GM12878 (cell line): ENCODE data around the gene ENOX2. TPM values are rescaled to one million over a fixed set of nuclear protein-coding genes. Genes with fewer than 3 reads are reported as not detected.

ENCODE experiments used
- ATAC-seq: fragments of 200-7000 bp; cut with Tn5 transposase; 3 replicates; pipeline ENCODE4 v1.9.1; 2020; ENCODE audit warnings: mild to moderate bottlenecking, moderate library complexity
- BruUV-seq: library from RNA; stranded (reverse); fragments of 400-500 nt; replicated peaks from 2 replicates; lab custom pipeline; 2021; lab: Mats Ljungman, UMichigan
- CTCF ChIA-PET: fragments of 300-600 bp; sonication (Branson Sonifier 250); formaldehyde crosslinking; extraction: SDS; loops from one replicate; lab custom pipeline; 2021; ENCODE audit warnings: inconsistent platforms; lab: Yijun Ruan, JAX
- POLR2A ChIA-PET: fragments of 350-600 bp; formaldehyde crosslinking; extraction: SDS; loops from one replicate; lab custom pipeline; 2021; ENCODE audit warnings: inconsistent platforms; lab: Charles Lee
- RAD21 ChIA-PET: fragments of 300-600 bp; sonication (Branson Sonifier 250); formaldehyde crosslinking; loops from one replicate; lab custom pipeline; 2023; ENCODE audit warnings: antibody characterized with exemption; ENCODE audit not compliant: unreplicated experiment; lab: Charles Lee
- SMC1A ChIA-PET: fragments of 300-600 bp; sonication (Branson Sonifier 250); formaldehyde crosslinking; loops from one replicate; lab custom pipeline; 2023; ENCODE audit not compliant: unreplicated experiment, uncharacterized antibody; lab: Charles Lee
- DNase-seq: peaks from one replicate; pipeline ENCODE4 v3.0.0-alpha.2; 2011; ENCODE audit warnings: low read depth, low spot score
- FAIRE-seq: peaks from 3 replicates; lab custom pipeline; 2011; peaks lifted over from hg19 to GRCh38; lab: Jason Lieb, UNC
- H2AFZ ChIP-seq: 2 replicates; pipeline ENCODE4 v1.6.0; 2011; ENCODE audit warnings: low read depth, low read length, control low read depth; ENCODE audit not compliant: control insufficient read depth
- H3K27ac ChIP-seq: 2 replicates; pipeline ENCODE4 v1.5.1; 2011; ENCODE audit warnings: control low read depth; ENCODE audit not compliant: control insufficient read depth, insufficient read depth
- H3K27me3 ChIP-seq, 2 experiments: replicated peaks in 1 of 2; 2 replicates each; pipeline versions ENCODE4 v1.6.0 to v1.6.1; 2011; ENCODE audit warnings: low read length in 1 of 2; ENCODE audit not compliant: control insufficient read depth in 2 of 2, insufficient read depth in 2 of 2
- H3K36me3 ChIP-seq, 2 experiments: 2 replicates each; pipeline ENCODE4 v1.5.1; 2011; ENCODE audit warnings: low read length in 1 of 2; ENCODE audit not compliant: control insufficient read depth in 2 of 2, insufficient read depth in 2 of 2
- H3K4me1 ChIP-seq: 2 replicates; pipeline ENCODE4 v1.6.1; 2011; ENCODE audit warnings: mild to moderate bottlenecking, low read length, moderate library complexity, mixed read lengths; ENCODE audit not compliant: control insufficient read depth, insufficient read depth
- H3K4me2 ChIP-seq: 2 replicates; pipeline ENCODE4 v1.6.0; 2011; ENCODE audit warnings: control low read depth; ENCODE audit not compliant: control insufficient read depth, insufficient read depth
- H3K4me3 ChIP-seq: fragments of 200-600 bp; sonication (generic); 2 replicates; pipeline ENCODE4 v1.5.1; 2016
- H3K79me2 ChIP-seq: 2 replicates; pipeline ENCODE4 v1.6.0; 2011; ENCODE audit warnings: low read length; ENCODE audit not compliant: control insufficient read depth, insufficient read depth
- H3K9ac ChIP-seq: 2 replicates; pipeline ENCODE4 v1.8.0; 2011; ENCODE audit warnings: low read length, control low read depth, mixed read lengths; ENCODE audit not compliant: control insufficient read depth, insufficient read depth
- H3K9me3 ChIP-seq: replicated peaks from 3 replicates; pipeline ENCODE4 v1.5.1; 2011; ENCODE audit warnings: mild to moderate bottlenecking, low read length; ENCODE audit not compliant: control insufficient read depth, insufficient read depth
- H4K20me1 ChIP-seq: 2 replicates; pipeline ENCODE4 v1.6.0; 2011; ENCODE audit not compliant: control insufficient read depth, insufficient read depth
- CHD4 ChIP-seq: fragments of 200-600 bp; sonication (generic); IDR thresholded peaks from 2 replicates; pipeline ENCODE4 v1.6.1; 2016; ENCODE audit warnings: mild to moderate bottlenecking
- EGR1 ChIP-seq, 2 experiments: IDR thresholded peaks; 1 replicate in 1 of 2; 2 replicates in 1 of 2; pipeline ENCODE4 v1.6.1; 2011 to 2012; ENCODE audit warnings: low read depth in 2 of 2, low read length in 2 of 2, borderline replicate concordance in 1 of 2, mild to moderate bottlenecking in 1 of 2, moderate library complexity in 1 of 2
- MTA3 ChIP-seq: IDR thresholded peaks from 2 replicates; pipeline ENCODE4 v1.6.1; 2012; ENCODE audit warnings: low read length, inconsistent platforms, borderline replicate concordance
- NBN ChIP-seq: fragments of 450-650 bp; IDR thresholded peaks from 2 replicates; pipeline ENCODE4 v1.6.1; 2016
- PML ChIP-seq: IDR thresholded peaks from 2 replicates; pipeline ENCODE4 v1.6.1; 2012; ENCODE audit warnings: low read length, inconsistent platforms
- STAT1 ChIP-seq: fragments of 450-650 bp; conservative IDR thresholded peaks from 2 replicates; pipeline ENCODE4 v1.6.1; 2014; ENCODE audit warnings: antibody characterized with exemption, mild to moderate bottlenecking
- TCF3 ChIP-seq: IDR thresholded peaks from 2 replicates; pipeline ENCODE4 v1.6.1; 2012; ENCODE audit warnings: low read depth, mild to moderate bottlenecking, low read length, borderline replicate concordance; ENCODE audit not compliant: insufficient read depth
- ZSCAN29 ChIP-seq: fragments of 450-650 bp; IDR thresholded peaks from 2 replicates; pipeline ENCODE4 v1.6.1; 2017; ENCODE audit warnings: mild to moderate bottlenecking, moderate library complexity
- WGBS: methylation state at CpG from one replicate; pipeline ENCODE4 v1.1.6; 2016; ENCODE audit warnings: low lambda C conversion rate; ENCODE audit not compliant: insufficient replicate concordance, insufficient coverage; ENCODE audit errors: missing lambda C conversion rate; 5-methylcytosine and 5-hydroxymethylcytosine counted together
- in situ Hi-C: fragments of 300-500 bp; cut with MboI; formaldehyde crosslinking; loops from 9 replicates; pipeline ENCODE4 v1.14.3; 2018; ENCODE audit warnings: mixed read lengths
- intact Hi-C: fragments of 100-400 bp; cut with micrococcal nuclease; formaldehyde crosslinking; loops from one replicate; pipeline ENCODE4 v1.14.2; 2022; ENCODE audit not compliant: unreplicated experiment
- polyA plus RNA-seq, 11 experiments: library from polyadenylated mRNA; depleted of rRNA in 4 of 11; unstranded in 6 of 11; stranded (reverse) in 5 of 11; fragments of >200 nt; fragmentation: Nextera tagmentation in 4 of 11; fragmentation: Illumina TruSeq in 1 of 11; extraction: Ambion mirVana in 4 of 11; extraction: Trizol in 1 of 11; gene quantifications; 1 replicate in 1 of 11; 2 replicates in 10 of 11; pipeline versions ENCODE4 v1.2.1 to v1.2.3, GENCODE V29; 2011 to 2016; ENCODE audit warnings: inconsistent platforms in 2 of 11, missing spikeins in 2 of 11, low read depth in 1 of 11
- total RNA-seq, 4 experiments: library from RNA; depleted of rRNA in 3 of 4; stranded (reverse); fragments of >200 nt in 3 of 4; fragmentation: Illumina TruSeq in 1 of 4; extraction: Trizol in 1 of 4; gene quantifications; 2 replicates each; pipeline versions ENCODE4 v1.2.1 to v1.2.3, GENCODE V29; 2013 to 2021
- TF ChIP-seq, protein P1 (sequence below): fragments of 450-650 bp; IDR thresholded peaks from 2 replicates; pipeline ENCODE4 v1.6.1; 2017; ENCODE audit warnings: mild to moderate bottlenecking, moderate library complexity
- TF ChIP-seq, protein P2 (sequence below): fragments of 450-650 bp; formaldehyde crosslinking; IDR thresholded peaks from 2 replicates; pipeline ENCODE4 v1.4.0; 2022; ENCODE audit warnings: mild to moderate bottlenecking, moderate library complexity
- TF ChIP-seq, protein P3 (sequence below): fragments of 450-650 bp; conservative IDR thresholded peaks from 2 replicates; pipeline ENCODE4 v1.6.1; 2017; ENCODE audit warnings: mild to moderate bottlenecking, moderate library complexity
- TF ChIP-seq, protein P4 (sequence below), 3 experiments: IDR thresholded peaks in 2 of 3; conservative IDR thresholded peaks in 1 of 3; 2 replicates each; pipeline ENCODE4 v1.5.1; 2011; ENCODE audit warnings: low read depth in 3 of 3, low read length in 3 of 3, mild to moderate bottlenecking in 3 of 3, control low read depth in 2 of 3, moderate library complexity in 2 of 3, inconsistent platforms in 1 of 3, mixed read lengths in 1 of 3; ENCODE audit not compliant: control insufficient read depth in 2 of 3, insufficient read depth in 1 of 3; ENCODE audit errors: extremely low read depth in 1 of 3

ENOX2 gene
- total and polyA plus RNA-seq, 10 of the 15 experiments (the other 5 are each of a cell fraction or from before 2014, with no cell fraction given): 3.2 to 13.0 (median 7.7) TPM

DNA sequence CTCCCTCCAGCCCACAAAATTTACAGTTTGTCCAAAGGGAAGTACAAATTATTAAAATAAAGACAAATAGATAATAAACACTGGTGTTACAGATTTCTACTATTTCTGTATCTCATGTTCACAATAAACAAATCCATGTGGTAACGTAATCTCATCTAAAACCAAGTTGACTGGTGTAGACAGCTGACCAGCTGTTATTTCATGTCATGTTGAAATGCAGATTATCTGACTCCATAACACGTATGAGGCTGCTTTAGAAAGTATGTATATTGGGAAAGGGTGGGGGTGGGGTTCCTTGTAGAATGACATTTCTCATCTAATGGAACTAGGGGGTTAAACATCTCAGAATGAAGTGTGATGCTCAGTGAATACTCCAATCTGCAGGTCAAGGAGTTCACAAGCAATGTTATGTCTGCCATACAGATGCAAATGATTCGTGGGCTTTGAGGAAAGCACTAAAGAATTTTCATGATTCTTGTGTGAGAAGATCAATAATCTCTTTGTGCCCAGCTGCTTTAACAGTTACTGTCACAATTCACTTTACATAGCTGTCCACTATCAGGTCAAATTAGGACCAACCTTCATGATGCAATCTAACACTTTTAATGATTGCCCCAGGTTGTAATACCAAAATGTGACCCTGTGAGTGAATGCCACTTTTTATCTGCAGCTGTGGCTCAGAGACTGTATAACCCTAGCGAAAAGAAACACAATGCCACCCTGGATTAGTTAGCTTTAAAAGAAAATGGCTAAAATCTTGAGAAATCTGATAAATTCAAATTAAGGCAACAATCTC lies 114.0 kb downstream of the ENOX2 start:
- intact Hi-C loops (no loop called here), in situ Hi-C loops (no loop called here)
- 50% methylated on average over 4 of the region's 4 CpGs for WGBS
- no peak for TF ChIP-seq CHD4
- TF ChIP-seq, protein P1, sequence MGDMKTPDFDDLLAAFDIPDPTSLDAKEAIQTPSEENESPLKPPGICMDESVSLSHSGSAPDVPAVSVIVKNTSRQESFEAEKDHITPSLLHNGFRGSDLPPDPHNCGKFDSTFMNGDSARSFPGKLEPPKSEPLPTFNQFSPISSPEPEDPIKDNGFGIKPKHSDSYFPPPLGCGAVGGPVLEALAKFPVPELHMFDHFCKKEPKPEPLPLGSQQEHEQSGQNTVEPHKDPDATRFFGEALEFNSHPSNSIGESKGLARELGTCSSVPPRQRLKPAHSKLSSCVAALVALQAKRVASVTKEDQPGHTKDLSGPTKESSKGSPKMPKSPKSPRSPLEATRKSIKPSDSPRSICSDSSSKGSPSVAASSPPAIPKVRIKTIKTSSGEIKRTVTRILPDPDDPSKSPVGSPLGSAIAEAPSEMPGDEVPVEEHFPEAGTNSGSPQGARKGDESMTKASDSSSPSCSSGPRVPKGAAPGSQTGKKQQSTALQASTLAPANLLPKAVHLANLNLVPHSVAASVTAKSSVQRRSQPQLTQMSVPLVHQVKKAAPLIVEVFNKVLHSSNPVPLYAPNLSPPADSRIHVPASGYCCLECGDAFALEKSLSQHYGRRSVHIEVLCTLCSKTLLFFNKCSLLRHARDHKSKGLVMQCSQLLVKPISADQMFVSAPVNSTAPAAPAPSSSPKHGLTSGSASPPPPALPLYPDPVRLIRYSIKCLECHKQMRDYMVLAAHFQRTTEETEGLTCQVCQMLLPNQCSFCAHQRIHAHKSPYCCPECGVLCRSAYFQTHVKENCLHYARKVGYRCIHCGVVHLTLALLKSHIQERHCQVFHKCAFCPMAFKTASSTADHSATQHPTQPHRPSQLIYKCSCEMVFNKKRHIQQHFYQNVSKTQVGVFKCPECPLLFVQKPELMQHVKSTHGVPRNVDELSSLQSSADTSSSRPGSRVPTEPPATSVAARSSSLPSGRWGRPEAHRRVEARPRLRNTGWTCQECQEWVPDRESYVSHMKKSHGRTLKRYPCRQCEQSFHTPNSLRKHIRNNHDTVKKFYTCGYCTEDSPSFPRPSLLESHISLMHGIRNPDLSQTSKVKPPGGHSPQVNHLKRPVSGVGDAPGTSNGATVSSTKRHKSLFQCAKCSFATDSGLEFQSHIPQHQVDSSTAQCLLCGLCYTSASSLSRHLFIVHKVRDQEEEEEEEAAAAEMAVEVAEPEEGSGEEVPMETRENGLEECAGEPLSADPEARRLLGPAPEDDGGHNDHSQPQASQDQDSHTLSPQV: no peak
- TF ChIP-seq EGR1 (IDR thresholded peaks at IDR 0.05; ENCODE audit: borderline replicate concordance in 1 of 2, low read depth in 2 of 2, low read length in 2 of 2): no peak
- TF ChIP-seq NBN: no peak
- no peak for TF ChIP-seq PML
- no peak for TF ChIP-seq MTA3
- TF ChIP-seq, protein P2, sequence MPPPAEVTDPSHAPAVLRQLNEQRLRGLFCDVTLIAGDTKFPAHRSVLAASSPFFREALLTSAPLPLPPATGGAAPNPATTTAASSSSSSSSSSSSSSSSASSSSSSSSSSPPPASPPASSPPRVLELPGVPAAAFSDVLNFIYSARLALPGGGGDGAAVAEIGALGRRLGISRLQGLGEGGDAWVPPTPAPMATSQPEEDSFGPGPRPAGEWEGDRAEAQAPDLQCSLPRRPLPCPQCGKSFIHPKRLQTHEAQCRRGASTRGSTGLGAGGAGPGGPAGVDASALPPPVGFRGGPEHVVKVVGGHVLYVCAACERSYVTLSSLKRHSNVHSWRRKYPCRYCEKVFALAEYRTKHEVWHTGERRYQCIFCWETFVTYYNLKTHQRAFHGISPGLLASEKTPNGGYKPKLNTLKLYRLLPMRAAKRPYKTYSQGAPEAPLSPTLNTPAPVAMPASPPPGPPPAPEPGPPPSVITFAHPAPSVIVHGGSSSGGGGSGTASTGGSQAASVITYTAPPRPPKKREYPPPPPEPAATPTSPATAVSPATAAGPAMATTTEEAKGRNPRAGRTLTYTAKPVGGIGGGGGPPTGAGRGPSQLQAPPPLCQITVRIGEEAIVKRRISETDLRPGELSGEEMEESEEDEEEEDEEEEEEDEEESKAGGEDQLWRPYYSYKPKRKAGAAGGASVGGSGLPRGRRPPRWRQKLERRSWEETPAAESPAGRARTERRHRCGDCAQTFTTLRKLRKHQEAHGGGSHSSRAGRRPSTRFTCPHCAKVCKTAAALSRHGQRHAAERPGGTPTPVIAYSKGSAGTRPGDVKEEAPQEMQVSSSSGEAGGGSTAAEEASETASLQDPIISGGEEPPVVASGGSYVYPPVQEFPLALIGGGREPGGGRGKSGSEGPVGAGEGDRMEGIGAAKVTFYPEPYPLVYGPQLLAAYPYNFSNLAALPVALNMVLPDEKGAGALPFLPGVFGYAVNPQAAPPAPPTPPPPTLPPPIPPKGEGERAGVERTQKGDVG (CRISPR knock-in tag): no peak
- TF ChIP-seq TCF3: no peak
- TF ChIP-seq ZSCAN29: no peak
- TF ChIP-seq, protein P3, sequence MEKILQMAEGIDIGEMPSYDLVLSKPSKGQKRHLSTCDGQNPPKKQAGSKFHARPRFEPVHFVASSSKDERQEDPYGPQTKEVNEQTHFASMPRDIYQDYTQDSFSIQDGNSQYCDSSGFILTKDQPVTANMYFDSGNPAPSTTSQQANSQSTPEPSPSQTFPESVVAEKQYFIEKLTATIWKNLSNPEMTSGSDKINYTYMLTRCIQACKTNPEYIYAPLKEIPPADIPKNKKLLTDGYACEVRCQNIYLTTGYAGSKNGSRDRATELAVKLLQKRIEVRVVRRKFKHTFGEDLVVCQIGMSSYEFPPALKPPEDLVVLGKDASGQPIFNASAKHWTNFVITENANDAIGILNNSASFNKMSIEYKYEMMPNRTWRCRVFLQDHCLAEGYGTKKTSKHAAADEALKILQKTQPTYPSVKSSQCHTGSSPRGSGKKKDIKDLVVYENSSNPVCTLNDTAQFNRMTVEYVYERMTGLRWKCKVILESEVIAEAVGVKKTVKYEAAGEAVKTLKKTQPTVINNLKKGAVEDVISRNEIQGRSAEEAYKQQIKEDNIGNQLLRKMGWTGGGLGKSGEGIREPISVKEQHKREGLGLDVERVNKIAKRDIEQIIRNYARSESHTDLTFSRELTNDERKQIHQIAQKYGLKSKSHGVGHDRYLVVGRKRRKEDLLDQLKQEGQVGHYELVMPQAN: no peak
- TF ChIP-seq, protein P4, sequence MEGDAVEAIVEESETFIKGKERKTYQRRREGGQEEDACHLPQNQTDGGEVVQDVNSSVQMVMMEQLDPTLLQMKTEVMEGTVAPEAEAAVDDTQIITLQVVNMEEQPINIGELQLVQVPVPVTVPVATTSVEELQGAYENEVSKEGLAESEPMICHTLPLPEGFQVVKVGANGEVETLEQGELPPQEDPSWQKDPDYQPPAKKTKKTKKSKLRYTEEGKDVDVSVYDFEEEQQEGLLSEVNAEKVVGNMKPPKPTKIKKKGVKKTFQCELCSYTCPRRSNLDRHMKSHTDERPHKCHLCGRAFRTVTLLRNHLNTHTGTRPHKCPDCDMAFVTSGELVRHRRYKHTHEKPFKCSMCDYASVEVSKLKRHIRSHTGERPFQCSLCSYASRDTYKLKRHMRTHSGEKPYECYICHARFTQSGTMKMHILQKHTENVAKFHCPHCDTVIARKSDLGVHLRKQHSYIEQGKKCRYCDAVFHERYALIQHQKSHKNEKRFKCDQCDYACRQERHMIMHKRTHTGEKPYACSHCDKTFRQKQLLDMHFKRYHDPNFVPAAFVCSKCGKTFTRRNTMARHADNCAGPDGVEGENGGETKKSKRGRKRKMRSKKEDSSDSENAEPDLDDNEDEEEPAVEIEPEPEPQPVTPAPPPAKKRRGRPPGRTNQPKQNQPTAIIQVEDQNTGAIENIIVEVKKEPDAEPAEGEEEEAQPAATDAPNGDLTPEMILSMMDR (IDR thresholded peaks at IDR 0.05 in 2 of 3, conservative IDR thresholded peaks at IDR 0.05 in 1 of 3; ENCODE audit: control insufficient read depth in 2 of 3, extremely low read depth in 1 of 3, insufficient read depth in 1 of 3, low read depth in 3 of 3, low read length in 3 of 3): no peak
- TF ChIP-seq STAT1: no peak

More for the DNA sequence above, 114.0 kb downstream of the ENOX2 start:
- Histone ChIP-seq H3K4me2 (no peak overlapping the region), H3K4me1 (no peaks in the 10 kb centered on the region), H2AFZ (no peak overlapping the region), H3K9me3 (no peaks in the 10 kb centered on the region), H3K27ac (no peak overlapping the region), H3K79me2 (no peaks in the 10 kb centered on the region), H4K20me1 (no peaks in the 10 kb centered on the region), H3K27me3 (no peaks in the 10 kb centered on the region), H3K36me3 (no peaks in the 10 kb centered on the region), H3K4me3 (no peak overlapping the region), H3K9ac (no peak overlapping the region)
- FAIRE-seq: no peak
- no peak for ATAC-seq
- ChIA-PET SMC1A (no interaction called here), RAD21 (no interaction called here), POLR2A (no interaction called here), CTCF (no interaction called here)
- BruUV-seq: no TSS peak
- no peak for DNase-seq
